Lower leg skin (tissue), 4 donors: ENCODE results near the gene ARL10. TPM values are rescaled to one million over a fixed set of nuclear protein-coding genes. Genes with fewer than 3 reads are reported as not detected.

ENCODE experiments used
- DNase-seq, 2 donors: peaks; one replicate each; pipeline ENCODE4 v3.0.0-alpha.2; 2019; ENCODE audit warnings: low spot score in 2 of 2
- H3K4me3 ChIP-seq: fragments of 200-600 bp; sonication (generic); 2 replicates; pipeline ENCODE4 v1.5.1; 2017; ENCODE audit warnings: mild to moderate bottlenecking, low read depth; ENCODE audit not compliant: poor library complexity, severe bottlenecking
- CTCF ChIP-seq, 3 donors: fragments of 450-650 bp; IDR thresholded peaks; one replicate each; pipeline ENCODE4 v1.5.1; 2016; ENCODE audit warnings: antibody characterized with exemption in 3 of 3, mild to moderate bottlenecking in 3 of 3, moderate library complexity in 2 of 3
- POLR2A ChIP-seq, 2 donors: fragments of 450-650 bp; IDR thresholded peaks; one replicate each; pipeline ENCODE4 v1.6.1; 2016 to 2017; ENCODE audit warnings: antibody characterized with exemption in 2 of 2, mild to moderate bottlenecking in 1 of 2, moderate library complexity in 1 of 2
- WGBS, 2 donors: methylation state at CpG; one replicate each; pipeline ENCODE4 v1.1.5; 2018; 5-methylcytosine and 5-hydroxymethylcytosine counted together
- intact Hi-C: fragments of 100-400 bp; cut with DNase I; formaldehyde crosslinking; loops from one replicate; pipeline ENCODE4 v1.15.0; 2023; ENCODE audit warnings: low total_unique reads
- total RNA-seq, 4 donors: library from RNA; depleted of rRNA; stranded (reverse); fragments of >200 nt; gene quantifications; one replicate each; pipeline ENCODE4 v1.1.0, GENCODE V29; 2016

The ARL10 gene
- total RNA-seq, 4 donors from 2014 or later, result 6.1 to 13.5 (median 8.8) TPM

- H3K4me3 ChIP-seq, result no peak overlapping the region
- TF ChIP-seq CTCF (IDR thresholded peaks at IDR 0.05), result no peak
- TF ChIP-seq POLR2A (IDR thresholded peaks at IDR 0.05), result no peak
- no peak for DNase-seq
- WGBS, 2 donors, result 86 to 90% methylated on average over 3 of the region's 3 CpGs
- intact Hi-C loops, result no loop called here
Measured at GRCh38 chr5:176424181-176424580, 58.9 kb downstream of the ARL10 start.

GRCh38 chr5:176425138-176425537 lies 59.9 kb downstream of the ARL10 start:
- TF ChIP-seq CTCF (IDR thresholded peaks at IDR 0.05) (no peak), POLR2A (IDR thresholded peaks at IDR 0.05) (no peak)
- WGBS, 2 donors, result 75 to 88% methylated on average over 1 of the region's 1 CpG
- H3K4me3 ChIP-seq, result no peak overlapping the region
- peak in 1 of 2 donors; percentile 6 for DNase-seq
- intact Hi-C loops, result no loop called here

- no peak for DNase-seq
- WGBS, 2 donors, result 75 to 78% methylated on average over 1 of the region's 1 CpG
- TF ChIP-seq CTCF (IDR thresholded peaks at IDR 0.05), result no peak
- no peak for TF ChIP-seq POLR2A (IDR thresholded peaks at IDR 0.05)
- H3K4me3 ChIP-seq, result no peak overlapping the region
- intact Hi-C loops, result no loop called here
Measured at GRCh38 chr5:176425791-176426190, 60.5 kb downstream of the ARL10 start.

- WGBS, 2 donors, result 85 to 88% methylated on average over 1 of the region's 1 CpG
- no peak overlapping the region for H3K4me3 ChIP-seq
- no peak for DNase-seq
- TF ChIP-seq CTCF (IDR thresholded peaks at IDR 0.05), result no peak
- no peak for TF ChIP-seq POLR2A (IDR thresholded peaks at IDR 0.05)
- intact Hi-C loops, result no loop called here
Measured at GRCh38 chr5:176426876-176427275, 61.6 kb downstream of the ARL10 start.

GRCh38 chr5:176427971-176428370 lies 62.7 kb downstream of the ARL10 start:
- WGBS, 2 donors, result 73 to 74% methylated on average over 4 of the region's 4 CpGs
- DNase-seq, result no peak
- TF ChIP-seq CTCF (IDR thresholded peaks at IDR 0.05), result no peak
- no peak for TF ChIP-seq POLR2A (IDR thresholded peaks at IDR 0.05)
- intact Hi-C loops, result no loop called here
- H3K4me3 ChIP-seq, result no peak overlapping the region

GRCh38 chr5:176429972-176430371 lies 64.7 kb downstream of the ARL10 start:
- DNase-seq, result peak in 1 of 2 donors; percentile 34
- no peak for TF ChIP-seq CTCF (IDR thresholded peaks at IDR 0.05)
- H3K4me3 ChIP-seq, result no peak overlapping the region
- WGBS, 2 donors, result 65% methylated on average over 4 of the region's 4 CpGs
- intact Hi-C loops, result no loop called here
